CD4-positive, alpha-beta T cell treated with Interleukin-4 for 1 hour (primary cell): ENCODE data around the gene ODC1.
"Not testable (repeated sequence)": the region's sequence is repeated elsewhere in the genome, so short reads cannot be mapped to it uniquely, and the experiment has no call there.

Source experiments
- DNase-seq, 2 donors: peaks; one replicate each; pipeline ENCODE4 v3.0.0-alpha.2; 2020 to 2022

ODC1 gene

GRCh38 chr2:10452312-10452711 lies 4.2 kb upstream of the ODC1 start:
- no peak for DNase-seq

GRCh38 chr2:10451819-10452218 lies 3.7 kb upstream of the ODC1 start:
- DNase-seq: no peak

- DNase-seq: no peak
Observed at GRCh38 chr2:10449838-10450691, 1.9 kb upstream of the ODC1 start.

GRCh38 chr2:10449486-10449831 lies 1.3 kb upstream of the ODC1 start:
- DNase-seq: no peak

GRCh38 chr2:10448576-10449485 lies 704 bp upstream of the ODC1 start:
- peak; percentile 60 to 95 for DNase-seq

GRCh38 chr2:10447300-10447894 lies 730 bp downstream of the ODC1 start:
- DNase-seq: peak; percentile 41 to 48

GRCh38 chr2:10446631-10447030 lies 1.5 kb downstream of the ODC1 start:
- no peak for DNase-seq

GRCh38 chr2:10444463-10444862 lies 3.7 kb downstream of the ODC1 start:
- DNase-seq: no peak

- not testable (repeated sequence) for DNase-seq
Observed at GRCh38 chr2:10442469-10443126, 5.5 kb downstream of the ODC1 start.

GRCh38 chr2:10441948-10442347 lies 6.2 kb downstream of the ODC1 start:
- no peak for DNase-seq

GRCh38 chr2:10440736-10441135 lies 7.4 kb downstream of the ODC1 start:
- no peak for DNase-seq

- DNase-seq: no peak
Observed at GRCh38 chr2:10439971-10440370, 8.2 kb downstream of the ODC1 start.

- no peak for DNase-seq
Observed at GRCh38 chr2:10439185-10439879, 8.8 kb downstream of the ODC1 start.

GRCh38 chr2:10438688-10439087 lies 9.4 kb downstream of the ODC1 start:
- DNase-seq: no peak

- no peak for DNase-seq
Observed at GRCh38 chr2:10437806-10438205, 10.3 kb downstream of the ODC1 start.

GRCh38 chr2:10436583-10437110 lies 11.5 kb downstream of the ODC1 start:
- no peak for DNase-seq

GRCh38 chr2:10435820-10436204 lies 12.3 kb downstream of the ODC1 start:
- DNase-seq: no peak

- DNase-seq: peak; percentile 74 to 78
Observed at GRCh38 chr2:10434886-10435819, 13.0 kb downstream of the ODC1 start.

- DNase-seq: no peak
Observed at GRCh38 chr2:10433947-10434885, 13.9 kb downstream of the ODC1 start.
